ENCODE data around the gene GNG11. TPM values are rescaled to one million over a fixed set of nuclear protein-coding genes. Genes with fewer than 3 reads are reported as not detected.
A peak's percentile ranks its signal among the peaks of the same experiment; 100 is the strongest.
"Not testable (repeated sequence)": the region's sequence is repeated elsewhere in the genome, so short reads cannot be mapped to it uniquely, and the experiment has no call there.

The GNG11 gene
- total RNA-seq, 1 donor from 2014 or later: not detected

DNA sequence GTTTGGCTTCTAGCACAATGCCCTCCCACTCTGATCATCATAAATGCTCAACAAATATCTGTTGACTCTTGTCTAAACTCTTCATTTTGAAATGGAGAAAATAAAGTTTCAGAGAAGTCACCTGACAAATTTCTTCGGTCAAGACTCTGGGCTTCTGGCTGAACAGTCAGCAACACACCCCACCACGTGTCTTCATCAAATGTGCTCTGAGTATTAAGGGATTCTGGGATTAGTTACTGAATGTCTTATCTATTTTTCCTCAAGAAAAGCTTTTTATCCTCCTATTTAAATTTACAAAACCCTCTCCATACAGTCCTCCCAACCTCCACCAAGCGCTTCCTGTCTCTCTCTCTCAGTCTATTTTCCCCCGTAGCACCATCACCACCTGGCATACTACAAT, 5.2 kb upstream of the GNG11 start:
- peaks cover 17% of the 10 kb centered on the region for H3K27me3 Mint-ChIP-seq (ENCODE audit: insufficient read depth)
- H3K27ac Mint-ChIP-seq; DNase-seq (ENCODE audit: low spot score); H3K9me3 Mint-ChIP-seq; H3K4me3 Mint-ChIP-seq; H3K36me3 Mint-ChIP-seq (ENCODE audit: low read depth); H3K4me1 Mint-ChIP-seq (ENCODE audit: low read depth); intact Hi-C loops (cut with micrococcal nuclease): not testable (repeated sequence)

- Mint-ChIP-seq H3K4me1 (ENCODE audit: low read depth) (no peaks in the 10 kb centered on the region), H3K27me3 (ENCODE audit: insufficient read depth) (peaks cover 19% of the 10 kb centered on the region), H3K9me3 (no peaks in the 10 kb centered on the region), H3K4me3 (no peak overlapping the region), H3K27ac (no peak overlapping the region), H3K36me3 (ENCODE audit: low read depth) (no peaks in the 10 kb centered on the region)
- DNase-seq (ENCODE audit: low spot score): no peak
- intact Hi-C loops (cut with micrococcal nuclease): loop anchor here (5.0 kb wide), 1 partner anchor 82 kb away; the partner anchor contains the start of gene BET1
Observed at GRCh38 chr7:93920496-93921182, 896 bp upstream of the GNG11 start.

DNA sequence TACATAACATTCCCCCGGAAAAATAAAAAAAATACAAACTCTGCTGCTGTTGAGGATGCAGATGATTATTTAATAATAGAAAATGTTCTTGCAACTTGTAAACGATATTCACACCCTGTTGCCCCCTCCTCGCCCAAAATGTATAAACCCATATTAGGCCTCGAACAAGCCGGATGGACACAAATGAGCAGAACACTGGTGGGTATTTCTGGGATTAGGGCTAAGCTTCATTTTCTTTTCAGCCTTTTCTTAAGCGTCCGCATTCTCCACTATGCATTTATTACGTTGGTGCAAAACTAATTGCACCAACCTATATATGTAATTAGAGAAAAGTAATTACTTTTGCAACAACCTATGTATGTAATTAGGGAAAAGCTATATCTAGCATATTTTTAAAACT, 349 bp upstream of the GNG11 start:
- no peak for DNase-seq (ENCODE audit: low spot score)
- Mint-ChIP-seq H3K36me3 (ENCODE audit: low read depth) (no peaks in the 10 kb centered on the region), H3K9me3 (no peaks in the 10 kb centered on the region), H3K4me3 (peak overlapping the region; percentile 51), H3K27me3 (ENCODE audit: insufficient read depth) (peaks cover 19% of the 10 kb centered on the region), H3K4me1 (ENCODE audit: low read depth) (no peaks in the 10 kb centered on the region), H3K27ac (no peak overlapping the region)
- intact Hi-C loops (cut with micrococcal nuclease): loop anchor here (5.0 kb wide), 1 partner anchor 81 kb away; the partner anchor contains the start of gene BET1

GRCh38 chr7:93923296-93923695, 1.8 kb downstream of the GNG11 start:
- H3K9me3 Mint-ChIP-seq: no peaks in the 10 kb centered on the region
- H3K36me3 Mint-ChIP-seq (ENCODE audit: low read depth): no peaks in the 10 kb centered on the region
- intact Hi-C loops (cut with micrococcal nuclease): loop anchor here (5.0 kb wide), 1 partner anchor 79 kb away; the partner anchor contains the start of gene BET1
- DNase-seq (ENCODE audit: low spot score): no peak
- no peak overlapping the region for H3K4me3 Mint-ChIP-seq
- peaks cover 16% of the 10 kb centered on the region for H3K27me3 Mint-ChIP-seq (ENCODE audit: insufficient read depth)
- no peaks in the 10 kb centered on the region for H3K4me1 Mint-ChIP-seq (ENCODE audit: low read depth)
- H3K27ac Mint-ChIP-seq: no peak overlapping the region

- H3K4me3 Mint-ChIP-seq: no peak overlapping the region
- DNase-seq (ENCODE audit: low spot score): no peak
- intact Hi-C loops (cut with micrococcal nuclease): loop anchor here (5.0 kb wide), 1 partner anchor 78 kb away; the partner anchor contains the start of gene BET1
- H3K27ac Mint-ChIP-seq: no peak overlapping the region
- H3K9me3 Mint-ChIP-seq: no peaks in the 10 kb centered on the region
- no peaks in the 10 kb centered on the region for H3K36me3 Mint-ChIP-seq (ENCODE audit: low read depth)
- peaks cover 16% of the 10 kb centered on the region for H3K27me3 Mint-ChIP-seq (ENCODE audit: insufficient read depth)
- no peaks in the 10 kb centered on the region for H3K4me1 Mint-ChIP-seq (ENCODE audit: low read depth)
Observed at GRCh38 chr7:93923942-93924341, 2.4 kb downstream of the GNG11 start.

GRCh38 chr7:93926800-93927199, 5.3 kb downstream of the GNG11 start:
- Mint-ChIP-seq H3K36me3 (ENCODE audit: low read depth) (no peaks in the 10 kb centered on the region), H3K4me1 (ENCODE audit: low read depth) (no peaks in the 10 kb centered on the region)

GRCh38 chr7:93927585-93927984, 6.0 kb downstream of the GNG11 start:
- DNase-seq (ENCODE audit: low spot score): no peak
- no peak overlapping the region for H3K4me3 Mint-ChIP-seq
- peaks cover 7% of the 10 kb centered on the region for H3K27me3 Mint-ChIP-seq (ENCODE audit: insufficient read depth)
- H3K27ac Mint-ChIP-seq: no peak overlapping the region
- H3K4me1 Mint-ChIP-seq (ENCODE audit: low read depth): no peaks in the 10 kb centered on the region
- H3K9me3 Mint-ChIP-seq: no peaks in the 10 kb centered on the region
- H3K36me3 Mint-ChIP-seq (ENCODE audit: low read depth): no peaks in the 10 kb centered on the region
- intact Hi-C loops (cut with micrococcal nuclease): no loop called here

More at GRCh38 chr7:93926800-93927199, 5.3 kb downstream of the GNG11 start:
- Mint-ChIP-seq H3K4me3 (no peak overlapping the region), H3K27me3 (ENCODE audit: insufficient read depth) (peaks cover 10% of the 10 kb centered on the region), H3K27ac (no peak overlapping the region), H3K9me3 (no peaks in the 10 kb centered on the region)
- intact Hi-C loops (cut with micrococcal nuclease): no loop called here
- DNase-seq (ENCODE audit: low spot score): no peak

DNA sequence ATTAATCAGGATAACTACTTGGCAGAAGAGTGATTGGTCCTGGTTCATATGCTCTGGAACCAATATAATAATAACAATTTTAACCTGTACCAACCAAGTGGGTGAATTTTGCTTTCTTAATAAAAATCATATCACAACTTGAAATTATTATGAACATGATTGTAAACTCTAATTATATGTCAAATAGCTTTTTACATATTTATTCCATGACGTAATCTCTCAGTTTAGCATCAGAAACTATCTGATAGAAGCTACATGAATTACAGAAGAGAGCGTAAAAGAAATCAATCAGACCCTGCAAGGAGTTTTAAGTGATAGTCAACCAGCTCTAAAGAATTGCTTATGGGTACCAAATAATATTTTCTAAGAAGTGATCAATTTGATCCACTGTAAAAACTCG, 10.1 kb downstream of the GNG11 start:
- no peak for DNase-seq (ENCODE audit: low spot score)
- Mint-ChIP-seq H3K36me3 (ENCODE audit: low read depth) (no peaks in the 10 kb centered on the region), H3K4me3 (no peak overlapping the region), H3K4me1 (ENCODE audit: low read depth) (no peaks in the 10 kb centered on the region), H3K27me3 (ENCODE audit: insufficient read depth) (peaks cover 3% of the 10 kb centered on the region), H3K9me3 (no peaks in the 10 kb centered on the region), H3K27ac (no peak overlapping the region)
- intact Hi-C loops (cut with micrococcal nuclease): no loop called here

DNA sequence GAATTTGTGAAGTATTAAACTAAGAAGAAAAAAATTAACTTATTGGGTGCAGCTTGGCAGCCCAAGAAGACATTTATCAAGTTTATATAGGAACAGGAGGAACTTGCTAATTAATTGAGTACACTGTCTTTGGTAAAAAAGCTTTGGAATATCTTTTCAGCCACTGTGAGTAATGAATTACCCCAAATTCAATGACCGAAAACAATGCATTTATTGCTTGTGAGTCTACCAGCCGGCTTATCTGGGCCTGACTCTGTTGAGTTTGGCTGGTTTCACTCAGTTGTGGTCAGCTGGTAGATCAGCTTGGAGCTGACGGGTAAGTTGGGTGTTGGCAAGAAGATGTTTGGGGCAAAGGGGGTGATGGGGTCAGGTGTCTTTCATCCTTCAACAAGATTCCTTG, 11.6 kb downstream of the GNG11 start:
- DNase-seq (ENCODE audit: low spot score): no peak
- Mint-ChIP-seq H3K27me3 (ENCODE audit: insufficient read depth) (no peaks in the 10 kb centered on the region), H3K4me3 (no peak overlapping the region), H3K27ac (no peak overlapping the region), H3K36me3 (ENCODE audit: low read depth) (no peaks in the 10 kb centered on the region), H3K4me1 (ENCODE audit: low read depth) (no peaks in the 10 kb centered on the region), H3K9me3 (no peaks in the 10 kb centered on the region)
- intact Hi-C loops (cut with micrococcal nuclease): no loop called here

DNA sequence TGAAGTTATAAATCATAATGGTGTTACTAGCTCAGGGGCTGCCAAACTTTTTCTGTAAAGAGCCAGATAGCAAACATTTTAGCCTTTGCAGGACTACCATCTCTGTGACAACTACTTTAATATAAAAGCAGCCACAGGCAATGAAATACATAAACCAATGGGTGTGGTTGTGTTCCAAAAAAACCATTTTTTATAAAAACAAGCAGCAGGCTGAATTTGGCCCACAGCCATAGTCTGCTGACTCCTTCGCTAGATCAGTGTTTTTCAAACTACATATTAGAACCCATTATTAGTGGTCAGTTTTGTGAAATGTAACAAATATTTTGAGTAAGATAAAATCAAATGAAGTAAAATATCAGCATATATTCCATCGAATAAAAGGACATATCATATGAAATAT, 13.6 kb downstream of the GNG11 start:
- no peaks in the 10 kb centered on the region for H3K36me3 Mint-ChIP-seq (ENCODE audit: low read depth)
- no peak for DNase-seq (ENCODE audit: low spot score)
- no peak overlapping the region for H3K27ac Mint-ChIP-seq
- intact Hi-C loops (cut with micrococcal nuclease): no loop called here
- no peaks in the 10 kb centered on the region for H3K9me3 Mint-ChIP-seq
- no peak overlapping the region for H3K4me3 Mint-ChIP-seq
- H3K27me3 Mint-ChIP-seq (ENCODE audit: insufficient read depth): no peaks in the 10 kb centered on the region
- H3K4me1 Mint-ChIP-seq (ENCODE audit: low read depth): no peaks in the 10 kb centered on the region

DNA sequence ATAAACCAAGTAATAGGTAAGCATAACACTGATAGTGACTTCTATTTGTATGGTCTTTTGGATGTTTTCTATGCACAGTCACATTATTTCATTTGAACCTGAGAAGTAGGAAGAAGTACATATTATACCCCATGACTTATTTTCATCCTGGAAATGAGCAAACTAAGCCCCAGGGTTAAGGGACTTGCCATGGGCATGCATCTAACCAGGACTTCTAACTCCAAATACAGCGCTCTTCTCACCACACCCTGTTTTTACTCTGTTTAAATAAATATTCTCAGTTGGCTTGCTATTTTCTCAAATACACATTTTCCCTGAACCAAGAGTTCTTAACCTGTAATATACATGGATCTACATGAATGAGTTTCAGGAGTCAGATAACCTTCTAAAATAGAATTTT, 16.3 kb downstream of the GNG11 start:
- Mint-ChIP-seq H3K27ac (no peak overlapping the region), H3K36me3 (ENCODE audit: low read depth) (no peaks in the 10 kb centered on the region), H3K27me3 (ENCODE audit: insufficient read depth) (no peaks in the 10 kb centered on the region), H3K4me1 (ENCODE audit: low read depth) (no peaks in the 10 kb centered on the region), H3K9me3 (no peaks in the 10 kb centered on the region), H3K4me3 (no peak overlapping the region)
- intact Hi-C loops (cut with micrococcal nuclease): no loop called here
- no peak for DNase-seq (ENCODE audit: low spot score)

DNA sequence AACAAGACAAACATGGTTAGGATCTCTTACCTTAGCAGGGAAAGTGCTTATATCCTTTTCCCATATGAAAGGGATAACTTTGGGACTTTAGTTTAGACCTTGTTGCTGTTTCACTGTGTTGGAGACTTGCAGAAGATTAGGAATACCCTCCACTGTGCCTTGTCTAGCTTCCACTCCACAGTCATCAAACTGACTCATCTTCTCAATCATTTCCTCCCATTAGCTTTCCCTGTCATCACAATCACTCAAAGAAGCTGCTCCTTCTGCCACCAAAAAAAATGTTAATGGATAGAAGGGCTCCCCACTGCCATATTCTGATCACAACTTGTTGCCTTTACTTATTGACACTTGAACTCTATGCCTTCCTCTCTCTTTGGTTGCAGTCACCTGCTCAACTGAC, 16.8 kb downstream of the GNG11 start:
- Mint-ChIP-seq H3K27me3 (ENCODE audit: insufficient read depth) (no peaks in the 10 kb centered on the region), H3K4me1 (ENCODE audit: low read depth) (no peaks in the 10 kb centered on the region), H3K27ac (no peak overlapping the region), H3K36me3 (ENCODE audit: low read depth) (no peaks in the 10 kb centered on the region), H3K9me3 (no peaks in the 10 kb centered on the region), H3K4me3 (no peak overlapping the region)
- DNase-seq (ENCODE audit: low spot score): no peak
- intact Hi-C loops (cut with micrococcal nuclease): no loop called here

- Mint-ChIP-seq H3K9me3 (no peaks in the 10 kb centered on the region), H3K4me3 (no peak overlapping the region), H3K27me3 (ENCODE audit: insufficient read depth) (no peaks in the 10 kb centered on the region), H3K27ac (no peak overlapping the region), H3K4me1 (ENCODE audit: low read depth) (no peaks in the 10 kb centered on the region), H3K36me3 (ENCODE audit: low read depth) (no peaks in the 10 kb centered on the region)
- DNase-seq (ENCODE audit: low spot score): no peak
- intact Hi-C loops (cut with micrococcal nuclease): no loop called here
Observed at GRCh38 chr7:93941945-93942344, 20.4 kb downstream of the GNG11 start.

All from activated T-helper 1 cell treated with anti-CD3 and anti-CD28 coated beads, Interleukin-12 subunit alpha, Interleukin-12 subunit beta, Interleukin-2, Interleukin-4 antibody, amounts not matched to agents 30 ng/mL and 10 ng/mL and 1 ng/mL, durations not matched to agents 14 hours and 24 hours and 36 hours (primary cell).